ENCODE measurements around the gene RNF183. TPM values are rescaled to one million over a fixed set of nuclear protein-coding genes. Genes with fewer than 3 reads are reported as not detected.

RNF183 gene
- total and polyA plus RNA-seq, 2 of the 4 experiments (the other 2 are of a cell fraction) = not detected

- peak within 1 kb of the TSS; percentile 96 for H3K4me2 ChIP-seq (ENCODE audit: low read depth, low read length)
- no peak within 1 kb of the TSS; the same call in 2 of the 3 replicates for H2BK15ac ChIP-seq (ENCODE audit: low read depth, low read length)
- WGBS, 2 experiments (ENCODE audit: extremely low coverage in 2 of 2, insufficient read length in 1 of 2) = 0% methylated on average over 8 of the region's 63 CpGs; no CpG with 5 or more reads in 1 of the 2 experiments
- H3K27ac ChIP-seq (ENCODE audit: insufficient read depth, low read length) = peak within 1 kb of the TSS; percentile 88
- H2AFZ ChIP-seq (replicated peaks; ENCODE audit: low read length, poor library complexity) = peak within 1 kb of the TSS; percentile 98
- no peaks in the 10 kb centered on the region for H3K9me3 ChIP-seq (ENCODE audit: control insufficient read depth, insufficient read depth, low read length)
- peak within 1 kb of the TSS; percentile 84; the same call in 1 of the 2 replicates for H3K23ac ChIP-seq (ENCODE audit: low read depth, low read length)
- H4K20me1 ChIP-seq (ENCODE audit: insufficient read depth, low read length) = no peaks in the 10 kb centered on the region
- peak within 1 kb of the TSS; percentile 61 to 80 for H4K8ac ChIP-seq (ENCODE audit: low read depth in 2 of 2, low read length in 2 of 2)
- peak within 1 kb of the TSS; percentile 86 for H3K14ac ChIP-seq (replicated peaks; ENCODE audit: low read depth, low read length)
- H3K9me1 ChIP-seq (ENCODE audit: insufficient read depth, low read length) = no peaks in the 10 kb centered on the region
- peak within 1 kb of the TSS; percentile 40 for H4K5ac ChIP-seq (ENCODE audit: low read depth, low read length)
- dilution Hi-C loops (cut with HindIII; ENCODE audit: low sequenced_read_pairs, unreplicated experiment) = no loop called here
- TSS peak; percentile 32 for BruUV-seq (replicated peaks)
- H3K4me3 ChIP-seq (ENCODE audit: insufficient read depth, low read depth, low read length) = peak within 1 kb of the TSS; percentile 74
- peaks cover 17 to 27% of the 10 kb centered on the region in 2 experiments for H3K79me1 ChIP-seq (ENCODE audit: low read depth in 1 of 2, low read length in 2 of 2)
- intact Hi-C loops (cut with micrococcal nuclease) = loop anchor here (1.0 to 10.0 kb wide), 3 partner anchors 54 to 379 kb away; partner anchors contain the start of genes FKBP15 and SLC31A1
- H3K4ac ChIP-seq (ENCODE audit: low read depth, low read length) = peak within 1 kb of the TSS; percentile 82
- H3K4me1 ChIP-seq (ENCODE audit: control insufficient read depth, insufficient read depth, low read length) = peaks cover 2% of the 10 kb centered on the region; the same call in 1 of the 2 replicates
- peak within 1 kb of the TSS; percentile 45 for H2AK9ac ChIP-seq (replicated peaks; ENCODE audit: low read depth, low read length, poor library complexity)
- ATAC-seq (ENCODE audit: low read depth) (peak; percentile 95), DNase-seq (peak; percentile 99)
- no peaks in the 10 kb centered on the region for H3K27me3 ChIP-seq (ENCODE audit: control insufficient read depth, insufficient read depth, low read length)
- ChIA-PET CTCF (interaction anchor here (0.7 to 1.4 kb wide), 4 partner anchors 18 to 97 kb away, joined by 3 read pairs; partner anchors contain the start of genes FKBP15 and SLC31A1), POLR2A (ENCODE audit: unreplicated experiment) (interaction anchor here (0.6 kb wide), 2 partner anchors 9 to 131 kb away, joined by 3 to 5 read pairs; no protein-coding TSS in a partner anchor)
- in situ Hi-C loops (cut with MboI; ENCODE audit: low sequenced_read_pairs) = no loop called here
- peak within 1 kb of the TSS; percentile 80 for H4K91ac ChIP-seq (ENCODE audit: insufficient read depth, low read depth, low read length)
- H2BK20ac ChIP-seq (ENCODE audit: low read depth, low read length) = no peak within 1 kb of the TSS
- peak within 1 kb of the TSS; percentile 84 for H2AK5ac ChIP-seq (ENCODE audit: low read depth, low read length)
- TF ChIP-seq POLR2A (IDR thresholded peaks at IDR 0.05; ENCODE audit: low read depth, low read length) = peak; percentile 97
- no peak for TF ChIP-seq CEBPB (IDR thresholded peaks at IDR 0.05; ENCODE audit: low read depth, low read length)
- TF ChIP-seq MXI1 (IDR thresholded peaks at IDR 0.05; ENCODE audit: borderline replicate concordance, low read depth, low read length) = peak; percentile 93
- peak; percentile 66; the same call in 1 of the 2 replicates for TF ChIP-seq BHLHE40 (IDR thresholded peaks at IDR 0.05; ENCODE audit: low read depth, low read length)
- peak; percentile 94 for TF ChIP-seq MAZ (IDR thresholded peaks at IDR 0.05; ENCODE audit: borderline replicate concordance, low read depth, low read length)
- peak within 1 kb of the TSS; percentile 82 for H3K56ac ChIP-seq (ENCODE audit: extremely low read depth, insufficient read depth, low read length)
- peak within 1 kb of the TSS; percentile 89 for H3K9ac ChIP-seq (ENCODE audit: low read depth, low read length)
- peak within 1 kb of the TSS; percentile 36; the same call in 1 of the 2 replicates for H2BK120ac ChIP-seq (ENCODE audit: low read depth, low read length)
- peak within 1 kb of the TSS; percentile 83 for H2BK5ac ChIP-seq (ENCODE audit: low read depth, low read length, poor library complexity, severe bottlenecking)
- H3K18ac ChIP-seq (ENCODE audit: low read depth, low read length) = peak within 1 kb of the TSS; percentile 33
- peaks cover 19% of the 10 kb centered on the region for H3K36me3 ChIP-seq (ENCODE audit: control insufficient read depth, insufficient read depth, low read length)
Measured at GRCh38 chr9:113275157-113276131, 27.7 kb downstream of the RNF183 start, which contains the start of the genes CDC26 and PRPF4. CDC26 (minus strand) TSS chr9:113275572; CDS start chr9:113272507, 3,065 bp downstream. PRPF4 (plus strand) TSS chr9:113275658; CDS start chr9:113275744, 86 bp downstream.
